Activated naive CD4-positive, alpha-beta T cell treated with anti-CD3 and anti-CD28 coated beads for 36 hours (primary cell): ENCODE results near the gene MT1E. TPM values are rescaled to one million over a fixed set of nuclear protein-coding genes. Genes with fewer than 3 reads are reported as not detected.

ENCODE experiments used
- CTCF ChIA-PET: fragments of 350-600 bp; sonication (Branson Sonifier 250); formaldehyde crosslinking; loops from one replicate; lab custom pipeline; 2021; ENCODE audit warnings: antibody characterized with exemption; lab: Charles Lee
- DNase-seq: peaks from one replicate; pipeline ENCODE4 v3.0.0-alpha.2; 2020
- H3K27ac Mint-ChIP-seq: one replicate; pipeline ENCODE4 v1.8.0; 2021; ENCODE audit warnings: mild to moderate bottlenecking, mixed read lengths
- H3K27me3 Mint-ChIP-seq: one replicate; pipeline ENCODE4 v1.8.0; 2021; ENCODE audit warnings: low read depth, mixed read lengths
- H3K36me3 Mint-ChIP-seq: one replicate; pipeline ENCODE4 v1.8.0; 2021; ENCODE audit warnings: low read depth, mixed read lengths
- H3K4me1 Mint-ChIP-seq: one replicate; pipeline ENCODE4 v1.8.0; 2021; ENCODE audit warnings: low read depth, mixed read lengths
- H3K4me3 Mint-ChIP-seq: one replicate; pipeline ENCODE4 v1.8.0; 2021; ENCODE audit warnings: mild to moderate bottlenecking, moderate library complexity, mixed read lengths
- H3K9me3 Mint-ChIP-seq: one replicate; pipeline ENCODE4 v1.8.0; 2021; ENCODE audit warnings: mixed read lengths
- intact Hi-C: fragments of 100-400 bp; cut with micrococcal nuclease; formaldehyde crosslinking; loops from one replicate; pipeline ENCODE4 v1.15.1; 2023
- total RNA-seq, 2 experiments: library from RNA; stranded (reverse); gene quantifications; one replicate each; pipeline ENCODE4 v1.2.3, GENCODE V29; 2021

The MT1E gene
- total RNA-seq, 2 experiments from 2014 or later, result 12.2 to 12.4 TPM

- no peak for DNase-seq
- CTCF ChIA-PET, result interaction anchor here (0.6 to 2.2 kb wide), 3 partner anchors 10 to 113 kb away, joined by 3 to 5 read pairs (median 3); no protein-coding TSS in a partner anchor
- intact Hi-C loops, result no loop called here
- Mint-ChIP-seq H3K27ac (no peak overlapping the region), H3K27me3 (peaks cover 16% of the 10 kb centered on the region), H3K9me3 (no peaks in the 10 kb centered on the region), H3K4me1 (peaks cover 10% of the 10 kb centered on the region), H3K4me3 (no peak overlapping the region), H3K36me3 (no peaks in the 10 kb centered on the region)
These were observed 31.8 kb upstream of the MT1E start for GRCh38 chr16:56593573-56594291.

- intact Hi-C loops, result no loop called here
- no peak overlapping the region for H3K4me3 Mint-ChIP-seq
- H3K9me3 Mint-ChIP-seq, result no peaks in the 10 kb centered on the region
- H3K4me1 Mint-ChIP-seq, result peaks cover 7% of the 10 kb centered on the region
- peaks cover 14% of the 10 kb centered on the region for H3K27me3 Mint-ChIP-seq
- no peak for DNase-seq
- CTCF ChIA-PET, result interaction anchor here (0.6 to 1.0 kb wide), 2 partner anchors 108 to 113 kb away, joined by 3 read pairs; no protein-coding TSS in a partner anchor
- no peaks in the 10 kb centered on the region for H3K36me3 Mint-ChIP-seq
- no peak overlapping the region for H3K27ac Mint-ChIP-seq
These were observed 31.3 kb upstream of the MT1E start for GRCh38 chr16:56594292-56594619.

GRCh38 chr16:56600398-56600999, 25.1 kb upstream of the MT1E start:
- H3K27ac Mint-ChIP-seq, result no peak overlapping the region
- intact Hi-C loops, result loop anchor here (1.0 kb wide), 2 partner anchors 23 to 86 kb away; no protein-coding TSS in a partner anchor
- H3K27me3 Mint-ChIP-seq, result peaks cover 5% of the 10 kb centered on the region
- H3K4me1 Mint-ChIP-seq, result peaks cover 4% of the 10 kb centered on the region
- peak; percentile 44 for DNase-seq
- H3K9me3 Mint-ChIP-seq, result no peaks in the 10 kb centered on the region
- CTCF ChIA-PET, result interaction anchor here (0.6 to 6.7 kb wide), 15 partner anchors 9 to 335 kb away, joined by 3 to 57 read pairs (median 4); no protein-coding TSS in a partner anchor
- no peaks in the 10 kb centered on the region for H3K36me3 Mint-ChIP-seq
- no peak overlapping the region for H3K4me3 Mint-ChIP-seq

DNA sequence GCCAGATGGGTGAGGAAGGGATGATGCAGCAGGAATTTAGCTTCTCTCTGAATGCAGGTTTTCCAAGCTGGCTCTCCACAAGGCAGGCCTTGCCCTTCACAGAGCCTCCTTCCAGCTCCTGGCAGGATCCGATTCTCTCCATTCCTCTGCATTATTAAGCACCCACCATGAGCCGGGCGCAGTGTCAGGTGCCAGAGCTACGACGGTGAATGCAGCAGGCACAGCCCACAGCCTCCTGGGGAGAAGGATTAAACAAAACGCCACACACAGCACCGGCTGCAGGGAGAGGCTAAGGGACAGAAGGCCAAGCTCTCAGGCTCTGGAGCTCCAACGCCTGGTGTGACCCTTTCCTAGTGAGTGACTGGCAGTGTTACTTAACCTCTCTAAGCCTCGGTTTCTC, 24.3 kb upstream of the MT1E start:
- Mint-ChIP-seq H3K4me3 (no peak overlapping the region), H3K4me1 (peaks cover 6% of the 10 kb centered on the region), H3K27ac (no peak overlapping the region), H3K27me3 (peaks cover 5% of the 10 kb centered on the region), H3K9me3 (no peaks in the 10 kb centered on the region), H3K36me3 (no peaks in the 10 kb centered on the region)
- intact Hi-C loops, result no loop called here
- CTCF ChIA-PET, result interaction anchor here (0.6 to 6.7 kb wide), 12 partner anchors 9 to 123 kb away, joined by 3 to 57 read pairs (median 4); no protein-coding TSS in a partner anchor
- DNase-seq, result no peak

DNA sequence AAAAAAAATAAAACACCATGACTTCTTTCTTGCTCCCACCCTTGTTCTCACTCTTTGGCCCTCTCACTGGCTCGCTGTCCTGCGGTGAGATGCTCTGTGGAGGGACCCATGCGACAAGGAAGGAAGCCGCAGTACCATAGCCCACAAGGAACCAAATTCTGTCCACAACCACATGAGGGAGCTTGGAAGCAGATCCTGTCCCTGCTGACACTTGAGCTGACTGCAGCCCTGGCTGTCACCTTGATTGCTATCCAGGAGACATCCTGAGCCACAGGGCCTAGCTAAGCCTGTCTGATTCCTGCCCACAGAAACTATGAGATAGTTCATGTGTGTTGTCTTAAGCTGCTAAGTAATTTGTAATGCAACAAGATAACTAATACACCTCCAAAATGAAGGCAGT, 22.0 kb upstream of the MT1E start:
- peaks cover 5% of the 10 kb centered on the region for H3K27me3 Mint-ChIP-seq
- H3K27ac Mint-ChIP-seq, result no peak overlapping the region
- peaks cover 23% of the 10 kb centered on the region for H3K4me1 Mint-ChIP-seq
- CTCF ChIA-PET, result interaction anchor here (1.0 to 6.7 kb wide), 10 partner anchors 9 to 225 kb away, joined by 3 to 57 read pairs (median 5); no protein-coding TSS in a partner anchor
- H3K36me3 Mint-ChIP-seq, result no peaks in the 10 kb centered on the region
- intact Hi-C loops, result loop anchor here (1.0 kb wide), 2 partner anchors 40 to 99 kb away; no protein-coding TSS in a partner anchor
- peak; percentile 59 for DNase-seq
- no peaks in the 10 kb centered on the region for H3K9me3 Mint-ChIP-seq
- H3K4me3 Mint-ChIP-seq, result no peak overlapping the region

DNA sequence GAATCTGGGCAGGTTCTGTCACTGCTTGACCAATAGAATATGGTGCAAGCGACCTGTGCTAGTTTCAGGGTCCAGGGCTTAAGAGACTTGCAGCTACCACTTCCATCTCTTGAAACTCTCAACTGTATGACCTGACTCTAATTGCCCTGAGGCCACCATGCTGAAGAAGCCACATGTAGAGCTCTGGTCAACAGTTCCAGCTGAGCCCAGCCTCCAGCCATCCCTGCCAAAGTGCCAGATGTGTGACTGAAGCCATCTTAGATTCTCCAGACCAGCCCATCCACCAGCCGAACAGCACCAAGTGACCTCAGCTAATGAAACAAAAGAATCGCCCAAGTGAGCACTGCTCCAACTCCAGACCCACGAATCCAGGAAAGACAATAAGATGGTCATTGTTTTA, 20.6 kb upstream of the MT1E start:
- CTCF ChIA-PET, result interaction anchor here (1.7 to 6.7 kb wide), 3 partner anchors 28 to 97 kb away, joined by 6 to 57 read pairs (median 7); no protein-coding TSS in a partner anchor
- Mint-ChIP-seq H3K27ac (no peak overlapping the region), H3K9me3 (no peaks in the 10 kb centered on the region), H3K4me3 (no peak overlapping the region), H3K4me1 (peaks cover 36% of the 10 kb centered on the region), H3K27me3 (peaks cover 5% of the 10 kb centered on the region), H3K36me3 (no peaks in the 10 kb centered on the region)
- intact Hi-C loops, result no loop called here
- DNase-seq, result no peak

DNA sequence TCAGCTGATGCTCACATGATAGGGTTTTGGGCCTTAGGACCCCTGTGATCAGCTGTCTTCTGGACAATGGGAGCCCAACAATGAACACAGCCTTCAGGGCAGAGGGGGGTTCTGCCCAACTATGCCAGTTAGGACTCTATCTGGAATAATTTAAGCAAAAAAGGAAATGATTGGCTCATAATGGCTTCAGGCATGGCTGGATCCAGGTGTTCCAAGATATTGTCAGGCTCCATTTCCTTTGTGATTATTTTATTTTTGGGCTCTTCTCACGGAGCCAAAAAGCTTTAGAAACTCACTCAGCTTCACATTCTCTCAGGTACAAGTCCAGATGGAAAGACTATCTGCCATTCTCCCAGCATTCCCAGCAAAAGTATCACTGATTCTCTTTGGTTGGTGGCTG, 20.1 kb upstream of the MT1E start:
- CTCF ChIA-PET, result interaction anchor here (0.5 to 6.7 kb wide), 4 partner anchors 28 to 97 kb away, joined by 3 to 57 read pairs (median 6); no protein-coding TSS in a partner anchor
- Mint-ChIP-seq H3K27me3 (peaks cover 4% of the 10 kb centered on the region), H3K4me1 (peaks cover 41% of the 10 kb centered on the region), H3K27ac (no peak overlapping the region), H3K9me3 (no peaks in the 10 kb centered on the region), H3K4me3 (no peak overlapping the region), H3K36me3 (no peaks in the 10 kb centered on the region)
- DNase-seq, result no peak
- intact Hi-C loops, result no loop called here

DNA sequence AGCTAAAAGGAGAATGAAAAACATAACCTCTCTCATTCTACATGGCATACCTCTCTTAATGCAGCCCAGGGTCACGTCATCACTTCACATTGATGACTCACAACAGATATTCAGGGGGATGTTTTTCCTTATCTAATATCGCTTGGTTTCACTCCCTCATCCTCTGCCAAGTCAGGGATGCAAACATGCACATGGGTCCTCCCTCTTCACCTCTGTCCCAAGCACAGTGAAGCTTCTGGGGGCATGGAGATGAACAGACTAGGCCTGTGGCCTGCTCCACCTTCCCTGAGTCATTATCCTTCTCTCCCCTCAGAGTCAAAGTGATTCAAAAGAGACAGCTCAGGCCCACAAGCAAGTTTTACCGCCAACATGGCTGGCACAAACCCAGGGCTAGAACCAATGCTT, 19.5 kb upstream of the MT1E start:
- CTCF ChIA-PET, result interaction anchor here (0.9 to 6.7 kb wide), 5 partner anchors 21 to 96 kb away, joined by 3 to 57 read pairs (median 6); no protein-coding TSS in a partner anchor
- DNase-seq, result peak; percentile 23
- intact Hi-C loops, result no loop called here
- no peaks in the 10 kb centered on the region for H3K9me3 Mint-ChIP-seq
- peaks cover under 1% of the 10 kb centered on the region for H3K27me3 Mint-ChIP-seq
- peaks cover 47% of the 10 kb centered on the region for H3K4me1 Mint-ChIP-seq
- no peaks in the 10 kb centered on the region for H3K36me3 Mint-ChIP-seq
- no peak overlapping the region for H3K27ac Mint-ChIP-seq
- H3K4me3 Mint-ChIP-seq, result no peak overlapping the region

DNA sequence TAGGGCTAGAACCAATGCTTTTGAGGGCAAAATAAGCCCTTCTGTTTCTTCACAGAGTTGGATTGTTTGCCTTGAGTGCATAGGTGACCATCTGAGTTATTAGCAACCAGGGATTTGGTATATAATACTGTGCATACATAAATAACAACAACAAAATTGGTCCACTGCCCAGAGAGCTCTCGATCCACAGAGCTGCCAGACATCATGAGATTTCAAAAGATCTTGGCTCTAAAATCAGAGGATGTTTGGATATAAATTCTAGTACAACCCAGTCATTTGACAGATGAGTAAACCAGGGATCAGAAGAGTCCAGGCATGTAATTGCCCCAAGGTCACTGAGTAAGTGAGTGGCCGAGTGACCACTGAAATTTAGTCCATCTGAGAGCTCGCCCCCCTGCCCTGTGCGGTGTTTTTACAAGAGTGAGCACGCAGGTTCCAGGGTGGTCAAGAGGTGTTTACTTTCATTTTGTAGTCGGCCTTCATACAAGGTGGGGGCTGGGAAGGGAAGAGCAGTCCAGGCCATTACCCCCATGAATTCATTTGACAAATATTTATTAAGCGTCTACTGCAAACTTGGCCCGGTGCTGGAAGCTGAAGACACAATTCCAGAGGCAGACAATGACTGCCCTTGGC, 19.0 kb upstream of the MT1E start:
- H3K36me3 Mint-ChIP-seq, result no peaks in the 10 kb centered on the region
- intact Hi-C loops, result no loop called here
- no peak for DNase-seq
- peaks cover 53% of the 10 kb centered on the region for H3K4me1 Mint-ChIP-seq
- no peaks in the 10 kb centered on the region for H3K9me3 Mint-ChIP-seq
- CTCF ChIA-PET, result interaction anchor here (0.9 to 6.7 kb wide), 5 partner anchors 21 to 96 kb away, joined by 3 to 57 read pairs (median 6); no protein-coding TSS in a partner anchor
- no peak overlapping the region for H3K4me3 Mint-ChIP-seq
- H3K27ac Mint-ChIP-seq, result no peak overlapping the region
- no peaks in the 10 kb centered on the region for H3K27me3 Mint-ChIP-seq

DNA sequence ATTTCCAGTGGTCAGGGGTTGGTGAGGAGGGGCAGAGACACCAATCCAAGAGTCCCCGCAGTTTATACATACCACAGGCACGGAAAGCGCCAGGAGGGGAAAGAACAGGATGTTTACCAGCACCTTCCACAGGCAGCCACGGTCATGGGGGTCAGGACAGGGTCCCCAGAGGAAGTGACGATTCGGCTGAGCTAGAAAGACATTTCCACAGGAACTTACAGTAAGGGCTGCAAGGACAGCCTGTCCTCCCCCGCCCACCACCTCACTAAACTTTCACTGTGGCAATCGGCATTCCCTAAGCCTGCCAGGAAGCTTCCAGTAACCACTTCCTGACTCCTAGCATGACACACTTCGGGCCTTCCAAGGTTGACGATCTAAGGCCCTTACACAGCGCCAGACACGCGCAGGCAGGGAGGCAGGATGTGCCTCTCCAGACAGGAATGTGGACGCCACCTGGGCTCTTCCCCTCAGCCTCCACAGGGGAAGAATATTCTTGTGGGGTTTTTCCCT, 18.4 kb upstream of the MT1E start:
- Mint-ChIP-seq H3K36me3 (no peaks in the 10 kb centered on the region), H3K9me3 (no peaks in the 10 kb centered on the region), H3K4me1 (peaks cover 55% of the 10 kb centered on the region), H3K27me3 (no peaks in the 10 kb centered on the region), H3K4me3 (peak overlapping the region; percentile 16), H3K27ac (peak overlapping the region; percentile 77)
- intact Hi-C loops, result no loop called here
- CTCF ChIA-PET, result interaction anchor here (1.1 to 6.7 kb wide), 2 partner anchors 22 to 95 kb away, joined by 3 to 57 read pairs; no protein-coding TSS in a partner anchor
- peak; percentile 43 for DNase-seq

GRCh38 chr16:56607675-56608042, 17.9 kb upstream of the MT1E start:
- Mint-ChIP-seq H3K36me3 (no peaks in the 10 kb centered on the region), H3K27me3 (no peaks in the 10 kb centered on the region), H3K9me3 (no peaks in the 10 kb centered on the region), H3K4me3 (peak overlapping the region; percentile 50), H3K27ac (peak overlapping the region; percentile 77), H3K4me1 (peaks cover 59% of the 10 kb centered on the region)
- CTCF ChIA-PET, result no interaction called here
- intact Hi-C loops, result loop anchor here (1.0 to 2.0 kb wide), 11 partner anchors 18 to 435 kb away; partner anchors contain the start of genes MT1E, MT1F, MT1X and NUDT21
- no peak for DNase-seq
